Upper lobe of left lung (tissue), 4 donors: ENCODE results near the gene SLC39A6.

ENCODE experiments used
- CTCF ChIP-seq, 6 experiments: fragments of 450-650 bp in 4 of 6; fragments of 200-600 bp in 2 of 6; sonication (generic) in 2 of 6; IDR thresholded peaks; one replicate each; pipeline ENCODE4 v1.5.1; 2016 to 2019; ENCODE audit warnings: antibody characterized with exemption in 6 of 6
- EP300 ChIP-seq, 4 donors: sonication (generic); formaldehyde crosslinking; IDR thresholded peaks; one replicate each; pipeline ENCODE4 v1.5.1; 2017; ENCODE audit warnings: antibody characterized with exemption in 4 of 4, control low read depth in 2 of 4
- POLR2A ChIP-seq, 4 donors: fragments of 450-650 bp; IDR thresholded peaks; one replicate each; pipeline ENCODE4 v1.5.1; 2016 to 2017; ENCODE audit warnings: antibody characterized with exemption in 4 of 4, mild to moderate bottlenecking in 2 of 4
- POLR2AphosphoS5 ChIP-seq, 2 donors: sonication (generic); formaldehyde crosslinking; IDR thresholded peaks; one replicate each; pipeline ENCODE4 v1.5.1; 2017; ENCODE audit warnings: antibody characterized with exemption in 2 of 2

GRCh38 chr18:36085195-36085594 is 43.9 kb downstream of the SLC39A6 start:
- TF ChIP-seq CTCF (IDR thresholded peaks at IDR 0.05) (no peak), POLR2A (IDR thresholded peaks at IDR 0.05) (no peak), EP300 (IDR thresholded peaks at IDR 0.05) (no peak), POLR2AphosphoS5 (IDR thresholded peaks at IDR 0.05) (no peak)
